A549 (cell line): ENCODE results near the gene CDIPT.

Experiments used
- CEBPB ChIP-seq, 2 experiments: fragments of >200 bp in 1 of 2; sonication (Bioruptor Twin) in 1 of 2; formaldehyde crosslinking in 1 of 2; IDR thresholded peaks; 2 replicates each; pipeline ENCODE4 v1.6.1; 2012 to 2016
- CHD2 ChIP-seq: fragments of 150-350 bp; IDR thresholded peaks from 2 replicates; pipeline ENCODE4 v1.6.1; 2014; ENCODE audit warnings: low read length; ENCODE audit not compliant: partially characterized antibody
- FOSL2 ChIP-seq, 2 experiments: fragments of 450-650 bp in 1 of 2; fragments of >200 bp in 1 of 2; sonication (Bioruptor Twin) in 1 of 2; formaldehyde crosslinking; IDR thresholded peaks; 2 replicates each; pipeline versions ENCODE4 v1.5.0 to v1.6.1; 2016 to 2020; ENCODE audit warnings: mild to moderate bottlenecking in 1 of 2, moderate library complexity in 1 of 2
- HEYL ChIP-seq: fragments of 250-450 bp; sonication (Bioruptor Pico); IDR thresholded peaks from 2 replicates; pipeline ENCODE4 v1.8.0; 2021; ENCODE audit warnings: mild to moderate bottlenecking, moderate library complexity
- MYC ChIP-seq: IDR thresholded peaks from 2 replicates; pipeline ENCODE4 v1.6.1; 2012; ENCODE audit warnings: mild to moderate bottlenecking, inconsistent platforms, low read length, improper control_type of control experiment, borderline replicate concordance
- PHF8 ChIP-seq: fragments of 200-600 bp; sonication (generic); IDR thresholded peaks from 2 replicates; pipeline ENCODE4 v1.6.1; 2016; ENCODE audit warnings: low read depth, mild to moderate bottlenecking, antibody characterized with exemption, moderate library complexity, borderline replicate concordance
- POLR2A ChIP-seq: IDR thresholded peaks from 2 replicates; pipeline ENCODE4 v1.6.1; 2012; ENCODE audit warnings: mild to moderate bottlenecking, low read length
- TFCP2L1 ChIP-seq: fragments of 250-450 bp; sonication (Bioruptor Pico); IDR thresholded peaks from 2 replicates; pipeline ENCODE4 v1.5.0; 2021; ENCODE audit warnings: mild to moderate bottlenecking
- ZC3H11A ChIP-seq: fragments of 450-650 bp; IDR thresholded peaks from 2 replicates; pipeline ENCODE4 v1.6.1; 2014; ENCODE audit warnings: antibody characterized with exemption, mild to moderate bottlenecking
- TF ChIP-seq, protein P1 (sequence below): fragments of >200 bp; sonication (Bioruptor Twin); formaldehyde crosslinking; IDR thresholded peaks from 3 replicates; pipeline ENCODE4 v1.5.1; 2016
- TF ChIP-seq, protein P2 (sequence below): fragments of 200-600 bp; sonication (generic); IDR thresholded peaks from 2 replicates; pipeline ENCODE4 v1.6.1; 2016; ENCODE audit warnings: antibody characterized with exemption, mild to moderate bottlenecking, moderate library complexity
- TF ChIP-seq, protein P3 (sequence below): fragments of >200 bp; sonication (Bioruptor Twin); formaldehyde crosslinking; IDR thresholded peaks from 3 replicates; pipeline ENCODE4 v1.6.1; 2016

DNA sequence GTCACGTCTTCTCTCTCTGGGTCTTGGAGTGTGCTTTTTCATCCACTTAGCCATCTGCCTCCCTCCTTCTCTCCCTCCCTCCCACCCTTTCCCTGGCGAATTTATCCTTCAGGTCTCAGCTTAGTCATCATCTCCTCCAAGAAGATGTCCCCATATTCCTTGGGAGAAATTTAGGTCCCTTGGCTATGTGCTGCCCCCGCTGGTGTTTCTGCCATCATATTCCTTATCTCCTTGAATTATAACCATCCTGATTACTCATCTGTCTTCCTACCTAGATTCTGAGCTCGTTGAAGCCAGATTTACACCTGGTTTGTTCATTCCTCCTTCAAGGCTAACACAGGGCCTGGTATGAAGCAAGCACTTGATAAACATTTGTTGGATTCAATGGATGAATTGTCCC, 31.3 kb upstream of the CDIPT start:
- TF ChIP-seq, protein P1, sequence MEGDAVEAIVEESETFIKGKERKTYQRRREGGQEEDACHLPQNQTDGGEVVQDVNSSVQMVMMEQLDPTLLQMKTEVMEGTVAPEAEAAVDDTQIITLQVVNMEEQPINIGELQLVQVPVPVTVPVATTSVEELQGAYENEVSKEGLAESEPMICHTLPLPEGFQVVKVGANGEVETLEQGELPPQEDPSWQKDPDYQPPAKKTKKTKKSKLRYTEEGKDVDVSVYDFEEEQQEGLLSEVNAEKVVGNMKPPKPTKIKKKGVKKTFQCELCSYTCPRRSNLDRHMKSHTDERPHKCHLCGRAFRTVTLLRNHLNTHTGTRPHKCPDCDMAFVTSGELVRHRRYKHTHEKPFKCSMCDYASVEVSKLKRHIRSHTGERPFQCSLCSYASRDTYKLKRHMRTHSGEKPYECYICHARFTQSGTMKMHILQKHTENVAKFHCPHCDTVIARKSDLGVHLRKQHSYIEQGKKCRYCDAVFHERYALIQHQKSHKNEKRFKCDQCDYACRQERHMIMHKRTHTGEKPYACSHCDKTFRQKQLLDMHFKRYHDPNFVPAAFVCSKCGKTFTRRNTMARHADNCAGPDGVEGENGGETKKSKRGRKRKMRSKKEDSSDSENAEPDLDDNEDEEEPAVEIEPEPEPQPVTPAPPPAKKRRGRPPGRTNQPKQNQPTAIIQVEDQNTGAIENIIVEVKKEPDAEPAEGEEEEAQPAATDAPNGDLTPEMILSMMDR, result no peak
- TF ChIP-seq POLR2A (no peak), FOSL2 (IDR thresholded peaks at IDR 0.05) (no peak), FOSL2 (CRISPR knock-in tag; IDR thresholded peaks at IDR 0.05) (no peak), CHD2 (no peak), CEBPB (IDR thresholded peaks at IDR 0.05) (no peak), MYC (no peak), HEYL (CRISPR knock-in tag) (no peak), PHF8 (no peak), ZC3H11A (no peak), TFCP2L1 (no peak)
- TF ChIP-seq, protein P2, sequence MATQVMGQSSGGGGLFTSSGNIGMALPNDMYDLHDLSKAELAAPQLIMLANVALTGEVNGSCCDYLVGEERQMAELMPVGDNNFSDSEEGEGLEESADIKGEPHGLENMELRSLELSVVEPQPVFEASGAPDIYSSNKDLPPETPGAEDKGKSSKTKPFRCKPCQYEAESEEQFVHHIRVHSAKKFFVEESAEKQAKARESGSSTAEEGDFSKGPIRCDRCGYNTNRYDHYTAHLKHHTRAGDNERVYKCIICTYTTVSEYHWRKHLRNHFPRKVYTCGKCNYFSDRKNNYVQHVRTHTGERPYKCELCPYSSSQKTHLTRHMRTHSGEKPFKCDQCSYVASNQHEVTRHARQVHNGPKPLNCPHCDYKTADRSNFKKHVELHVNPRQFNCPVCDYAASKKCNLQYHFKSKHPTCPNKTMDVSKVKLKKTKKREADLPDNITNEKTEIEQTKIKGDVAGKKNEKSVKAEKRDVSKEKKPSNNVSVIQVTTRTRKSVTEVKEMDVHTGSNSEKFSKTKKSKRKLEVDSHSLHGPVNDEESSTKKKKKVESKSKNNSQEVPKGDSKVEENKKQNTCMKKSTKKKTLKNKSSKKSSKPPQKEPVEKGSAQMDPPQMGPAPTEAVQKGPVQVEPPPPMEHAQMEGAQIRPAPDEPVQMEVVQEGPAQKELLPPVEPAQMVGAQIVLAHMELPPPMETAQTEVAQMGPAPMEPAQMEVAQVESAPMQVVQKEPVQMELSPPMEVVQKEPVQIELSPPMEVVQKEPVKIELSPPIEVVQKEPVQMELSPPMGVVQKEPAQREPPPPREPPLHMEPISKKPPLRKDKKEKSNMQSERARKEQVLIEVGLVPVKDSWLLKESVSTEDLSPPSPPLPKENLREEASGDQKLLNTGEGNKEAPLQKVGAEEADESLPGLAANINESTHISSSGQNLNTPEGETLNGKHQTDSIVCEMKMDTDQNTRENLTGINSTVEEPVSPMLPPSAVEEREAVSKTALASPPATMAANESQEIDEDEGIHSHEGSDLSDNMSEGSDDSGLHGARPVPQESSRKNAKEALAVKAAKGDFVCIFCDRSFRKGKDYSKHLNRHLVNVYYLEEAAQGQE, result no peak
- TF ChIP-seq, protein P3, sequence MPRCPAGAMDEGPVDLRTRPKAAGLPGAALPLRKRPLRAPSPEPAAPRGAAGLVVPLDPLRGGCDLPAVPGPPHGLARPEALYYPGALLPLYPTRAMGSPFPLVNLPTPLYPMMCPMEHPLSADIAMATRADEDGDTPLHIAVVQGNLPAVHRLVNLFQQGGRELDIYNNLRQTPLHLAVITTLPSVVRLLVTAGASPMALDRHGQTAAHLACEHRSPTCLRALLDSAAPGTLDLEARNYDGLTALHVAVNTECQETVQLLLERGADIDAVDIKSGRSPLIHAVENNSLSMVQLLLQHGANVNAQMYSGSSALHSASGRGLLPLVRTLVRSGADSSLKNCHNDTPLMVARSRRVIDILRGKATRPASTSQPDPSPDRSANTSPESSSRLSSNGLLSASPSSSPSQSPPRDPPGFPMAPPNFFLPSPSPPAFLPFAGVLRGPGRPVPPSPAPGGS, result no peak
